ENCODE data around the gene SLIT3. TPM values are rescaled to one million over a fixed set of nuclear protein-coding genes. Genes with fewer than 3 reads are reported as not detected.

The SLIT3 gene
- total RNA-seq, 4 donors from 2014 or later, result 41.1 to 86.6 (median 62.7) TPM

DNA sequence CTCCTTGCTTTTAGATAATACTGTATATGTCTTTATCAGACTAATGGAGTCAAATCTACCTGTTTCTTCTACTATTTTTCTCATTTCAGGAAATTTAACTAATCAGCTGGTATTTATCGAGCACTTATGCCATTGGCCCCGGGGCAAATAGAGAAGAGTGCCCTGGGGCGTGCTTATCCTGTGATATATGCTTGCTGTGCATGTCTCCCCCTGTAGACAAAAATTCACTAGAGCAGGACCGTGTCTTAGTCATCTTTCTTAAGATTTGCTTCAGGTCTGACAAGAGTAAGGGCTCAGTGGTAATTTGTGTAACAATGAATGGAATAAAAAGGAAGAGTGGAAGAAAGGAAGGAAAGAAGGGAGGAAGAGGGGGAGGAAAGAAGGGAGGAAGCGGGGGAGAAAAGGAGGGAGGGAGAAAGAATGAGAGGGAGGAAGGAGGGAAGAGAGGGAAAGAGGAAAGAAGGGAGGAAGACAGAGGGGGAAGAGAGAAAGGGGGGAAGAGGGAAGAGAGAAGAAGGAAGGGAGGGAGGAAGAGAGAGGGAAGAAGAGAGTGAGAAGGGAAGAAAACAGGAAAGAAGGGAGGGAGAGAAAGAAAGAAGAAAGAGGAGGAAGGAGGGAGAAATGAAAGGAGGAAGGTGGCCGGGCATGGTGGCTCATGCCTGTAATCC, 426.1 kb downstream of the SLIT3 start:
- H3K9me3 ChIP-seq, result no peaks in the 10 kb centered on the region
- no peak overlapping the region for H3K4me3 ChIP-seq
- DNase-seq (ENCODE audit: extremely low spot score), result no peak
- WGBS, result 87% methylated on average over 6 of the region's 6 CpGs
- no peaks in the 10 kb centered on the region for H3K36me3 ChIP-seq
- intact Hi-C loops (cut with DNase I), result no loop called here
- peaks cover 0 to 10% (median under 1%) of the 10 kb centered on the region in 4 donors for H3K4me1 ChIP-seq
- no peak overlapping the region for H3K27ac ChIP-seq (replicated peaks in 1 of 4)
- TF ChIP-seq, protein P1, sequence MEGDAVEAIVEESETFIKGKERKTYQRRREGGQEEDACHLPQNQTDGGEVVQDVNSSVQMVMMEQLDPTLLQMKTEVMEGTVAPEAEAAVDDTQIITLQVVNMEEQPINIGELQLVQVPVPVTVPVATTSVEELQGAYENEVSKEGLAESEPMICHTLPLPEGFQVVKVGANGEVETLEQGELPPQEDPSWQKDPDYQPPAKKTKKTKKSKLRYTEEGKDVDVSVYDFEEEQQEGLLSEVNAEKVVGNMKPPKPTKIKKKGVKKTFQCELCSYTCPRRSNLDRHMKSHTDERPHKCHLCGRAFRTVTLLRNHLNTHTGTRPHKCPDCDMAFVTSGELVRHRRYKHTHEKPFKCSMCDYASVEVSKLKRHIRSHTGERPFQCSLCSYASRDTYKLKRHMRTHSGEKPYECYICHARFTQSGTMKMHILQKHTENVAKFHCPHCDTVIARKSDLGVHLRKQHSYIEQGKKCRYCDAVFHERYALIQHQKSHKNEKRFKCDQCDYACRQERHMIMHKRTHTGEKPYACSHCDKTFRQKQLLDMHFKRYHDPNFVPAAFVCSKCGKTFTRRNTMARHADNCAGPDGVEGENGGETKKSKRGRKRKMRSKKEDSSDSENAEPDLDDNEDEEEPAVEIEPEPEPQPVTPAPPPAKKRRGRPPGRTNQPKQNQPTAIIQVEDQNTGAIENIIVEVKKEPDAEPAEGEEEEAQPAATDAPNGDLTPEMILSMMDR (IDR thresholded peaks at IDR 0.05), result no peak
- TF ChIP-seq POLR2A (IDR thresholded peaks at IDR 0.05; ENCODE audit: low read depth) (no peak), EP300 (IDR thresholded peaks at IDR 0.05) (no peak), POLR2AphosphoS5 (IDR thresholded peaks at IDR 0.05) (no peak)
- H3K27me3 ChIP-seq, result no peaks in the 10 kb centered on the region

DNA sequence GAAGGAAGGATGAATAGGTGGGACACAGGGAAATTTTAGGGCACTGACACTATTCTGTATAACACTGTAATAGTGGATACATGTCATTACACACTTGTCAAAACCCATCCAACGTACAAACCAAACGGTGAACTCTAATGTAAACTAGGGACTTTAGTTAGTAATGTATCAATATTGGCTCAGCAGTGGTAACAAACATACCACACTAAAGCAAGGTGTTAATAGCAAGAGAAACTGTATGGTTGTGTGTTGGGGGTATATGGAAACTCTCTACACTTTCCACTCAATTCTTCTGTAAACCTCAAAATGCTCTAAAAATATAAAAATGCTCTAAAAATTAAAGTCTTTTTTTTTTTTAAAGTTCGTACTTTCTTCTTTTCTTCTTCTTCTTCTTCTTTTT, 428.7 kb downstream of the SLIT3 start:
- intact Hi-C loops (cut with DNase I), result no loop called here

DNA sequence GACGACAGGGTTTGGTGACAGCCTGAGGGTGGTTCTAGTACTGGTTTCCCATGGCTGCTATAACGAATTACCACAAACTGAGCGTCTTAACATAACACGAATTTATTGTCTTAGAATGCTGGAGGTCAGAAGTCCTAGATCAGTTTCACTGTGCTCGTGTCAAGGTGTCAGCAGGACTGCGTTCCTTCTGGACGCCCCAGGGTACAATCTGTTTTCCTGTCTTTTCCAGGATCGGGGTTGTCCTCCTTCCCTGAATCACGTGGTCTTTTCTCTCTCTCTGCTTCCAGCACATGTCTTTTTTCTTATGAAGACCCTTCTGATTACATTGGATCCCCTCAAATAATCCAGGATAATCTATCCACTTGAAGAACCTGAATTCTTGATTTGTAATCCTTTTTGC, 430.0 kb downstream of the SLIT3 start:
- intact Hi-C loops (cut with DNase I), result no loop called here
- H3K9me3 ChIP-seq, result no peaks in the 10 kb centered on the region
- TF ChIP-seq EP300 (IDR thresholded peaks at IDR 0.05) (no peak), POLR2AphosphoS5 (IDR thresholded peaks at IDR 0.05) (no peak), POLR2A (IDR thresholded peaks at IDR 0.05; ENCODE audit: low read depth) (no peak)
- TF ChIP-seq, protein P1 (IDR thresholded peaks at IDR 0.05), result no peak
- WGBS, result 79% methylated on average over 9 of the region's 9 CpGs
- H3K27me3 ChIP-seq, result no peaks in the 10 kb centered on the region
- no peaks in the 10 kb centered on the region for H3K36me3 ChIP-seq
- no peak overlapping the region for H3K27ac ChIP-seq (replicated peaks in 1 of 4)
- H3K4me1 ChIP-seq, result peaks cover 0 to 6% (median 2%) of the 10 kb centered on the region in 4 donors
- no peak overlapping the region for H3K4me3 ChIP-seq
- DNase-seq (ENCODE audit: extremely low spot score), result no peak

More for the DNA sequence above, 428.7 kb downstream of the SLIT3 start:
- no peaks in the 10 kb centered on the region for H3K36me3 ChIP-seq
- WGBS, result 81% methylated on average over 3 of the region's 3 CpGs
- H3K27me3 ChIP-seq, result no peaks in the 10 kb centered on the region
- H3K4me1 ChIP-seq, result peaks cover 0 to 6% (median 2%) of the 10 kb centered on the region in 4 donors
- no peak for DNase-seq (ENCODE audit: extremely low spot score)
- no peak overlapping the region for H3K4me3 ChIP-seq
- H3K27ac ChIP-seq (replicated peaks in 1 of 4), result no peak overlapping the region
- TF ChIP-seq POLR2A (IDR thresholded peaks at IDR 0.05; ENCODE audit: low read depth), result no peak
- H3K9me3 ChIP-seq, result no peaks in the 10 kb centered on the region

DNA sequence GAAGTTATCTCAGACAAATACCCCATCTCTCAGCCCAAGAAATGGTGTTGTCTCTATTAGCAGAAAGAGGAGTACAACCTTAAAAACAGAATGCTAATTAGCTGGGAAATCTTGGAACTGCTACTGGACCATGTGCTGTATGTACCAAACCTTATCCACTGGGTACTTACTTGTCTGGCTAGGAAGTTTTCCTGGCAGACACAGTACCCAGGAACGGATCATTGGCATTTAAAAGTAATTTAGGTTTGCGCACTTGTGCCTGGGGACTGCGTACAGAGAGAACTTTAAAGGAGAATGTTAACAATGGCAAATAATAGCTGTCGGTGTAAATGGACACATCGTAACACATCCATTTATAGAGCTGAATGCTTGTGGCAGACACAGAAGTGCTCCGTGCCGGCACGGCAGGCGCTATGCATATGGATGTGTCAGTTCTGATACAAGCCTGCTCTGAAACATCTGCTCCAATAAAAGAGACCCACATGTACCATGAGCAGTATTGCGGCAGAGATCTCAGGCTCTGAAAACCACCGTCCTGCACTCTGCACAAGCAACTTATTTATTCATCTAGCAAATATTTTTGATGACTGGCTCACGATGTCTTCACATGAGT, 431.2 kb downstream of the SLIT3 start:
- H3K36me3 ChIP-seq, result no peaks in the 10 kb centered on the region
- no peak overlapping the region for H3K4me3 ChIP-seq
- no peaks in the 10 kb centered on the region for H3K27me3 ChIP-seq
- H3K27ac ChIP-seq (replicated peaks in 1 of 4), result peak overlapping the region in 2 of 4 donors; percentile 13 to 30
- TF ChIP-seq POLR2A (IDR thresholded peaks at IDR 0.05; ENCODE audit: low read depth), result no peak
- 72% methylated on average over 12 of the region's 12 CpGs for WGBS
- intact Hi-C loops (cut with DNase I), result no loop called here
- H3K4me1 ChIP-seq, result peaks cover 0 to 6% (median 2%) of the 10 kb centered on the region in 4 donors
- no peak for DNase-seq (ENCODE audit: extremely low spot score)
- no peaks in the 10 kb centered on the region for H3K9me3 ChIP-seq

DNA sequence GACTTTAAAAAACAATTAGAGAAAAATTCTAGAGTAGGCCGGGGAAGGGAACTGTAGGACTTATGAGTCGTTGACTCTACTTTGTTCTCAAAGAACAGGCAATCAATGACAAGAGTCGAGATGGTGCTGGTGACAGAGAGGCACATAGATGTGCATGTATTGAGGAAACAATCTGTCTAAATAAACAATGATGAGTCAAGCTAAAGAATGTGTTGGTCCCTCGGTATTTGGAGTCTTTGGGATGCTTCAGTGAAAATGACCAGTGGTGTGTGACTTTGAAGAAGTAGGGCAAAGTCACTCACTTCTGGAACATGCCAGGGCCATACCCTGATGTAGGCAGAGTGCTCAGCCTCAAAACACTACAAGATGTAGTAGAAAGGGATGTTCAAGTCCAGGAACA, 433.7 kb downstream of the SLIT3 start:
- Histone ChIP-seq H3K9me3 (no peaks in the 10 kb centered on the region), H3K27ac (replicated peaks in 1 of 4) (no peak overlapping the region), H3K4me1 (peaks cover 0 to 6% (median 2%) of the 10 kb centered on the region in 4 donors), H3K27me3 (no peaks in the 10 kb centered on the region), H3K4me3 (no peak overlapping the region), H3K36me3 (no peaks in the 10 kb centered on the region)
- DNase-seq (ENCODE audit: extremely low spot score), result no peak
- 86% methylated on average over 4 of the region's 4 CpGs for WGBS
- intact Hi-C loops (cut with DNase I), result no loop called here
- TF ChIP-seq, protein P1 (IDR thresholded peaks at IDR 0.05), result no peak
- TF ChIP-seq EP300 (IDR thresholded peaks at IDR 0.05), result no peak
- TF ChIP-seq POLR2AphosphoS5 (IDR thresholded peaks at IDR 0.05), result no peak
- no peak for TF ChIP-seq POLR2A (IDR thresholded peaks at IDR 0.05; ENCODE audit: low read depth)

Data from esophagus muscularis mucosa (tissue), 4 donors.